Spleen (tissue), 11 donors: ENCODE measurements around the gene DDO. TPM values are rescaled to one million over a fixed set of nuclear protein-coding genes. Genes with fewer than 3 reads are reported as not detected.
"Not testable (repeated sequence)": the region's sequence is repeated elsewhere in the genome, so short reads cannot be mapped to it uniquely, and the experiment has no call there.

Experiments
- DNase-seq: peaks from one replicate; pipeline ENCODE4 v3.0.0-alpha.2; 2020
- H3K27ac ChIP-seq, 8 donors: fragments of 200-600 bp; sonication (generic) in 7 of 8; 1 replicate in 4 of 8; 2 replicates in 4 of 8; pipeline versions ENCODE4 v1.5.0 to v1.8.0; 2016 to 2021; ENCODE audit warnings: inconsistent platforms in 4 of 8, mild to moderate bottlenecking in 4 of 8, moderate library complexity in 1 of 8
- H3K27me3 ChIP-seq, 7 donors: fragments of 200-600 bp; sonication (generic) in 6 of 7; replicated peaks in 1 of 7; 1 replicate in 4 of 7; 2 replicates in 3 of 7; pipeline versions ENCODE4 v1.5.0 to v1.8.0; 2016 to 2021; ENCODE audit warnings: inconsistent platforms in 3 of 7, mild to moderate bottlenecking in 1 of 7
- H3K36me3 ChIP-seq, 6 donors: fragments of 200-600 bp; sonication (generic) in 5 of 6; 1 replicate in 4 of 6; 2 replicates in 2 of 6; pipeline versions ENCODE4 v1.5.0 to v1.8.0; 2016 to 2021; ENCODE audit warnings: inconsistent platforms in 2 of 6
- H3K4me1 ChIP-seq, 6 donors: fragments of 200-600 bp; sonication (generic) in 5 of 6; 1 replicate in 3 of 6; 2 replicates in 3 of 6; pipeline versions ENCODE4 v1.5.0 to v1.8.0; 2016 to 2021; ENCODE audit warnings: inconsistent platforms in 3 of 6
- H3K4me3 ChIP-seq, 8 donors: fragments of 200-600 bp; sonication (generic) in 7 of 8; 1 replicate in 4 of 8; 2 replicates in 4 of 8; pipeline versions ENCODE4 v1.5.0 to v1.8.0; 2016 to 2021; ENCODE audit warnings: inconsistent platforms in 4 of 8, mild to moderate bottlenecking in 4 of 8, moderate library complexity in 2 of 8
- H3K9me3 ChIP-seq, 8 donors: fragments of 200-600 bp; sonication (generic) in 7 of 8; 1 replicate in 4 of 8; 2 replicates in 4 of 8; pipeline versions ENCODE4 v1.5.0 to v1.8.0; 2016 to 2021; ENCODE audit warnings: inconsistent platforms in 4 of 8
- CTCF ChIP-seq, 11 experiments: fragments of 200-600 bp in 7 of 11; fragments of 450-650 bp in 4 of 11; sonication (generic) in 4 of 11; IDR thresholded peaks in 8 of 11; conservative IDR thresholded peaks in 3 of 11; 1 replicate in 7 of 11; 2 replicates in 4 of 11; pipeline versions ENCODE4 v1.4.0 to v1.8.0; 2016 to 2021; ENCODE audit warnings: antibody characterized with exemption in 11 of 11, inconsistent platforms in 4 of 11, mild to moderate bottlenecking in 1 of 11
- POLR2A ChIP-seq, 3 donors: fragments of 450-650 bp; IDR thresholded peaks; one replicate each; pipeline ENCODE4 v1.5.1; 2017; ENCODE audit warnings: antibody characterized with exemption in 3 of 3, mild to moderate bottlenecking in 1 of 3
- POLR2AphosphoS5 ChIP-seq, 3 donors: sonication (generic); formaldehyde crosslinking; IDR thresholded peaks; one replicate each; pipeline ENCODE4 v1.5.1; 2017; ENCODE audit warnings: antibody characterized with exemption in 3 of 3
- WGBS, 5 donors: extraction: QIAGEN DNeasy Blood & Tissue Kit in 3 of 5; methylation state at CpG; one replicate each; pipeline versions ENCODE4 v1.1.5 to v1.1.7; 2013 to 2018; 5-methylcytosine and 5-hydroxymethylcytosine counted together
- intact Hi-C: fragments of 100-400 bp; cut with DNase I; formaldehyde crosslinking; loops from one replicate; pipeline ENCODE4 v1.15.0; 2023; ENCODE audit warnings: low total_unique reads
- polyA plus RNA-seq, 3 donors: library from polyadenylated mRNA; stranded (reverse); fragments of 200-250 nt; gene quantifications; one replicate each; pipeline ENCODE4 v1.2.1, GENCODE V29; 2013
- total RNA-seq, 7 donors: library from RNA; depleted of rRNA in 3 of 7; stranded (reverse); fragments of >200 nt in 3 of 7; fragmentation: NEBNext Ultra II Directional in 4 of 7; extraction: Animal tissue kit (Norgen Biotek cat#: 25700) in 4 of 7; gene quantifications; one replicate each; pipeline versions ENCODE4 v1.1.0 to v1.2.1, GENCODE V29; 2016 to 2021
- donor health status: healthy with polysubstance abuse.
- donor health status: DM: no; HTN: no; CAD: no; lungs with moderate emphysema.
- donor health status: DM: no; HTN: no; CAD: no.
- donor health status: Bipolar disorder and iron deficiency.
- donor health status: healthy.
- donor health status: DM: no; HTN: no; CAD: no.
- donor health status: DM: yes; HTN: yes; CAD: no.

The DDO gene
- total and polyA plus RNA-seq, 10 donors, result 0.68 to 4.1 (median 1.7) TPM

- H3K27ac ChIP-seq, result no peak overlapping the region
Measured at GRCh38 chr6:110351546-110351945, 63.8 kb downstream of the DDO start.

GRCh38 chr6:110350593-110350992 is 64.8 kb downstream of the DDO start:
- H3K4me3 ChIP-seq, intact Hi-C loops, H3K9me3 ChIP-seq, H3K27ac ChIP-seq, H3K36me3 ChIP-seq, H3K4me1 ChIP-seq, DNase-seq, H3K27me3 ChIP-seq: not testable (repeated sequence)
- WGBS, 5 donors, result 91 to 98% (median 93%) methylated on average over 6 to 7 of the region's 7 CpGs

More at GRCh38 chr6:110351546-110351945, 63.8 kb downstream of the DDO start:
- Histone ChIP-seq H3K4me1 (no peaks in the 10 kb centered on the region), H3K4me3 (no peak overlapping the region), H3K36me3 (no peaks in the 10 kb centered on the region), H3K9me3 (no peaks in the 10 kb centered on the region), H3K27me3 (peaks cover 0 to 5% (median 1%) of the 10 kb centered on the region in 7 donors)
- DNase-seq, result no peak
- TF ChIP-seq POLR2A (IDR thresholded peaks at IDR 0.05), result no peak
- TF ChIP-seq POLR2AphosphoS5 (IDR thresholded peaks at IDR 0.05), result no peak
- no peak for TF ChIP-seq CTCF (IDR thresholded peaks at IDR 0.05 in 8 of 11, conservative IDR thresholded peaks at IDR 0.05 in 3 of 11)
- whole genome bisulfite sequencing, 5 donors, result 82 to 94% (median 87%) methylated on average over 3 of the region's 3 CpGs
- intact Hi-C loops, result no loop called here

GRCh38 chr6:110348961-110349690 is 66.2 kb downstream of the DDO start:
- Histone ChIP-seq H3K9me3 (no peaks in the 10 kb centered on the region), H3K4me3 (no peak overlapping the region), H3K4me1 (no peaks in the 10 kb centered on the region), H3K27me3 (no peaks in the 10 kb centered on the region), H3K27ac (no peak overlapping the region), H3K36me3 (no peaks in the 10 kb centered on the region)
- 90 to 96% (median 91%) methylated on average over 11 of the region's 11 CpGs for WGBS, 5 donors
- TF ChIP-seq POLR2A (IDR thresholded peaks at IDR 0.05), result no peak
- no peak for TF ChIP-seq POLR2AphosphoS5 (IDR thresholded peaks at IDR 0.05)
- no peak for TF ChIP-seq CTCF (IDR thresholded peaks at IDR 0.05 in 8 of 11, conservative IDR thresholded peaks at IDR 0.05 in 3 of 11)
- intact Hi-C loops, result no loop called here
- DNase-seq, result no peak

GRCh38 chr6:110345025-110345424 is 70.3 kb downstream of the DDO start:
- Histone ChIP-seq H3K4me1 (no peaks in the 10 kb centered on the region), H3K27me3 (no peaks in the 10 kb centered on the region), H3K27ac (no peak overlapping the region), H3K36me3 (no peaks in the 10 kb centered on the region), H3K9me3 (no peaks in the 10 kb centered on the region), H3K4me3 (no peak overlapping the region)
- 43 to 58% (median 45%) methylated on average over 4 of the region's 4 CpGs for WGBS, 5 donors
- DNase-seq, result no peak
- intact Hi-C loops, result no loop called here
- TF ChIP-seq CTCF (IDR thresholded peaks at IDR 0.05 in 8 of 11, conservative IDR thresholded peaks at IDR 0.05 in 3 of 11) (no peak), POLR2A (IDR thresholded peaks at IDR 0.05) (no peak), POLR2AphosphoS5 (IDR thresholded peaks at IDR 0.05) (no peak)
